Right lobe of liver (tissue), 4 donors: ENCODE results near the gene ARMC3.

ENCODE experiments used
- CTCF ChIP-seq, 4 donors: fragments of 200-600 bp in 3 of 4; fragments of 450-650 bp in 1 of 4; IDR thresholded peaks; one replicate each; pipeline versions ENCODE4 v1.5.1 to v1.8.0; 2016 to 2022; ENCODE audit warnings: antibody characterized with exemption in 4 of 4, mild to moderate bottlenecking in 2 of 4
- POLR2A ChIP-seq: fragments of 450-650 bp; IDR thresholded peaks from one replicate; pipeline ENCODE4 v1.6.1; 2017; ENCODE audit warnings: antibody characterized with exemption, mild to moderate bottlenecking
- donor health status: DM: no; HTN: no; CAD: no.
- donor health status: DM: no; HTN: no; CAD: no.
- donor health status: DM: no; HTN: yes; CAD: no.

GRCh38 chr10:22891797-22892196 is 36.1 kb upstream of the ARMC3 start:
- TF ChIP-seq POLR2A (no peak), CTCF (IDR thresholded peaks at IDR 0.05) (no peak)
